ENCODE data around the gene NELL1. TPM values are rescaled to one million over a fixed set of nuclear protein-coding genes. Genes with fewer than 3 reads are reported as not detected.

NELL1 gene
- total and polyA plus RNA-seq, 2 donors (not counting 3 experiments of a cell fraction or from before 2014, with no cell fraction given), result not detected

DNA sequence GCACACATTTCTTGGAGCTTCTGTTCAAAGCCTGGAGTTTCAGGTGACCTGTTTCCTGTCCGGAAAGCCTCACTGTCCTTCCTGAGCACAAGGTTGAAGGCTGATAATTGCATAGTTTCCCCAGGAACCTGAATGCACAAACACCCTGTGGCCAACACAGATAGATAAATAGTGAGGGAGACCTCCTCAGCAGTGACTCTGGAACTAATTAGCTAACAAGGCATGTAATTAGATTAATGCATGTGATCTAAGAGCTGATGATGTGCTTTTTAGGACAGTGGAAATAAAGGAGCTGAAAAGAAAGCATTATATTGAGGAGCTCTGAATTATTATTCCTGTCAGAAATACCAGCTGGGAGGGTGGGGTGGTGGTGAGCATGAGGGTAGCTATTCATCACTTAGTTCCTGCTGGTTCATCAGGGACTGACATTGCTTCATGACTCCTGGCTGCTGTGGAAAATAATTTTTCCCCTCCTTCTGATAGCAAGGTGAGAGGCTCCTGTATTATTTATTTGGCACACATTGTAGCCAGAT lies 101.1 kb downstream of the NELL1 start:
- Histone ChIP-seq H3K4me2 (ENCODE audit: insufficient read depth, low read length) (no peak overlapping the region), H3K27ac (ENCODE audit: insufficient read depth, low read depth, low read length) (no peak overlapping the region), H3K9ac (replicated peaks; ENCODE audit: extremely low read depth, insufficient read depth, low read length) (no peak overlapping the region), H3K27me3 (ENCODE audit: control insufficient read depth in 2 of 2, insufficient read depth in 2 of 2, low read length in 2 of 2) (no peaks in the 10 kb centered on the region), H3K9me1 (replicated peaks; ENCODE audit: control insufficient read depth, extremely low read depth, insufficient read depth, low read length) (no peaks in the 10 kb centered on the region), H3K4me3 (replicated peaks in 1 of 3; ENCODE audit: insufficient read depth in 1 of 3, low read depth in 1 of 3, low read length in 3 of 3) (no peak overlapping the region), H3K9me3 (replicated peaks; ENCODE audit: control insufficient read depth, insufficient read depth, low read length) (peaks cover 8% of the 10 kb centered on the region), H3K36me3 (ENCODE audit: control insufficient read depth in 2 of 2, extremely low read depth in 1 of 2, insufficient read depth in 2 of 2, low read length in 2 of 2) (no peaks in the 10 kb centered on the region), H3K4me1 (ENCODE audit: control insufficient read depth, extremely low read depth, insufficient read depth, low read length) (no peaks in the 10 kb centered on the region), H3K79me2 (ENCODE audit: control insufficient read depth, insufficient read depth, low read length) (no peaks in the 10 kb centered on the region), H4K20me1 (replicated peaks; ENCODE audit: control insufficient read depth, extremely low read depth, insufficient read depth, low read length) (no peaks in the 10 kb centered on the region), H2AFZ (ENCODE audit: low read depth, low read length) (no peak overlapping the region)
- ChIA-PET CTCF (no interaction called here), POLR2A (no interaction called here)
- FAIRE-seq (no peak), DNase-seq (ENCODE audit: low read depth, low spot score) (no peak)
- intact Hi-C loops (cut with micrococcal nuclease), result no loop called here
- TF ChIP-seq POLR2AphosphoS5 (IDR thresholded peaks at IDR 0.05; ENCODE audit: insufficient read depth, low read depth, low read length), result no peak
- no peak for TF ChIP-seq GATA2 (IDR thresholded peaks at IDR 0.05; ENCODE audit: insufficient read depth, insufficient read length, low read depth, low read length)
- no peak for TF ChIP-seq EZH2 (IDR thresholded peaks at IDR 0.05; ENCODE audit: borderline replicate concordance, low read depth, low read length, severe bottlenecking)
- TF ChIP-seq JUN (IDR thresholded peaks at IDR 0.05; ENCODE audit: borderline replicate concordance, insufficient read depth, insufficient read length, low read depth), result no peak
- TF ChIP-seq, protein P1, sequence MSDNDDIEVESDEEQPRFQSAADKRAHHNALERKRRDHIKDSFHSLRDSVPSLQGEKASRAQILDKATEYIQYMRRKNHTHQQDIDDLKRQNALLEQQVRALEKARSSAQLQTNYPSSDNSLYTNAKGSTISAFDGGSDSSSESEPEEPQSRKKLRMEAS (IDR thresholded peaks at IDR 0.05; ENCODE audit: insufficient read depth, insufficient read length), result no peak
- TF ChIP-seq MYC (IDR thresholded peaks at IDR 0.05; ENCODE audit: low read depth, low read length), result no peak
- no peak for TF ChIP-seq FOS (IDR thresholded peaks at IDR 0.05; ENCODE audit: borderline replicate concordance, insufficient read depth, low read length)
- TF ChIP-seq, protein P2, sequence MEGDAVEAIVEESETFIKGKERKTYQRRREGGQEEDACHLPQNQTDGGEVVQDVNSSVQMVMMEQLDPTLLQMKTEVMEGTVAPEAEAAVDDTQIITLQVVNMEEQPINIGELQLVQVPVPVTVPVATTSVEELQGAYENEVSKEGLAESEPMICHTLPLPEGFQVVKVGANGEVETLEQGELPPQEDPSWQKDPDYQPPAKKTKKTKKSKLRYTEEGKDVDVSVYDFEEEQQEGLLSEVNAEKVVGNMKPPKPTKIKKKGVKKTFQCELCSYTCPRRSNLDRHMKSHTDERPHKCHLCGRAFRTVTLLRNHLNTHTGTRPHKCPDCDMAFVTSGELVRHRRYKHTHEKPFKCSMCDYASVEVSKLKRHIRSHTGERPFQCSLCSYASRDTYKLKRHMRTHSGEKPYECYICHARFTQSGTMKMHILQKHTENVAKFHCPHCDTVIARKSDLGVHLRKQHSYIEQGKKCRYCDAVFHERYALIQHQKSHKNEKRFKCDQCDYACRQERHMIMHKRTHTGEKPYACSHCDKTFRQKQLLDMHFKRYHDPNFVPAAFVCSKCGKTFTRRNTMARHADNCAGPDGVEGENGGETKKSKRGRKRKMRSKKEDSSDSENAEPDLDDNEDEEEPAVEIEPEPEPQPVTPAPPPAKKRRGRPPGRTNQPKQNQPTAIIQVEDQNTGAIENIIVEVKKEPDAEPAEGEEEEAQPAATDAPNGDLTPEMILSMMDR (IDR thresholded peaks at IDR 0.05; ENCODE audit: extremely low read depth in 1 of 2, insufficient read depth in 1 of 2, low read depth in 1 of 2, low read length in 2 of 2), result no peak
- no peak for TF ChIP-seq POLR2A (IDR thresholded peaks at IDR 0.05; ENCODE audit: low read depth, low read length)
- dilution Hi-C loops (cut with MboI; ENCODE audit: extremely low pct_ligation_motif_present, low sequenced_read_pairs), result no loop called here
- no TSS peak for BruUV-seq (replicated peaks)

Measured in endothelial cell of umbilical vein (primary cell).